Measurements from ENCODE around the gene USP46. TPM values are rescaled to one million over a fixed set of nuclear protein-coding genes. Genes with fewer than 3 reads are reported as not detected.

The USP46 gene
- total RNA-seq, 1 donor from 2014 or later, result 7.7 TPM

- peaks cover 2% of the 10 kb centered on the region for H3K36me3 Mint-ChIP-seq (ENCODE audit: low read depth)
- no peaks in the 10 kb centered on the region for H3K4me1 Mint-ChIP-seq (ENCODE audit: low read depth)
- no peaks in the 10 kb centered on the region for H3K9me3 Mint-ChIP-seq
- no peak overlapping the region for H3K27ac Mint-ChIP-seq
- H3K4me3 Mint-ChIP-seq (ENCODE audit: low read depth), result no peak overlapping the region
- DNase-seq (ENCODE audit: low spot score), result no peak
- no peaks in the 10 kb centered on the region for H3K27me3 Mint-ChIP-seq (ENCODE audit: low read depth)
- intact Hi-C loops (cut with micrococcal nuclease), result no loop called here
Measured at GRCh38 chr4:52628974-52629373, 30.1 kb downstream of the USP46 start.

DNA sequence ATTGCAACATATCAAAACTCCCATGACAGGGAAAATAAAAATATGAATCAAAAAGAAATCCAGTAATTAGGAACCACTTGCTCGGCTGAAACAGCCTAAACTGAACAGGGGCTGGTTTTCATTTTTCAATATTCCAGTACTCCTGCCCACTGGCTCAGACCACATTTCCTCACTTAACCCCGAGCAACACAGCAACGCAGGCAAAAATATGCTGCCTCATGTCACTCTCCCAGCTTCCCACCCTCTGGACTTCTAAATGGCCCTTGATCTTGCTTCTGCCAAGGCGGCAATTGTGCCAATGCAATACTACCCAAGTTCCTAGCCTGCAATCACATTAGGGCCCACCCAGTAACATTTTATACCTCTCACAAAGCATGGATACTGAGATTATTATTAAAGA is 30.6 kb downstream of the USP46 start:
- no peak overlapping the region for H3K4me3 Mint-ChIP-seq (ENCODE audit: low read depth)
- no peaks in the 10 kb centered on the region for H3K27me3 Mint-ChIP-seq (ENCODE audit: low read depth)
- H3K36me3 Mint-ChIP-seq (ENCODE audit: low read depth), result peaks cover 2% of the 10 kb centered on the region
- no peaks in the 10 kb centered on the region for H3K9me3 Mint-ChIP-seq
- H3K4me1 Mint-ChIP-seq (ENCODE audit: low read depth), result no peaks in the 10 kb centered on the region
- intact Hi-C loops (cut with micrococcal nuclease), result no loop called here
- no peak for DNase-seq (ENCODE audit: low spot score)
- no peak overlapping the region for H3K27ac Mint-ChIP-seq

DNA sequence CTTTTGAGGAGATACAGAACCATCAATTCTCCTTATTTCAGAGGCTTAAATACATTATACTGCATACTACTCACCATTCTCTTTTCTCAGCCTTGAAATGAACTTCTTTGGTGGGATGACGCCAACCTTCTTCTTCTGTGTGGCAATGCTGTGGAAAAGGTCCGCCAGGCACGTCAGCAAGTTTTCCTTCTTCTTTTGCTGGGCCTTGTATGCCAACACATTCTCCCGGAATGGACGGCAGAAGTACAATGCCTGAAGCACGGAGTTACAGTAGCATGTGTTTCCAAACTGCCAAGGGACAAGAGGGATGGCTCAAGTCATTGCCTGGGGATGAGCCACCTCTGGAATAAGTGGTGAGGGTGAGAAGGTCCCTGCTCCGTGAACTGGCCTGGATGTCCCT is 31.2 kb downstream of the USP46 start:
- no peak overlapping the region for H3K27ac Mint-ChIP-seq
- peaks cover 4% of the 10 kb centered on the region for H3K36me3 Mint-ChIP-seq (ENCODE audit: low read depth)
- H3K4me1 Mint-ChIP-seq (ENCODE audit: low read depth), result no peaks in the 10 kb centered on the region
- H3K27me3 Mint-ChIP-seq (ENCODE audit: low read depth), result no peaks in the 10 kb centered on the region
- no peak for DNase-seq (ENCODE audit: low spot score)
- intact Hi-C loops (cut with micrococcal nuclease), result no loop called here
- no peaks in the 10 kb centered on the region for H3K9me3 Mint-ChIP-seq
- no peak overlapping the region for H3K4me3 Mint-ChIP-seq (ENCODE audit: low read depth)

DNA sequence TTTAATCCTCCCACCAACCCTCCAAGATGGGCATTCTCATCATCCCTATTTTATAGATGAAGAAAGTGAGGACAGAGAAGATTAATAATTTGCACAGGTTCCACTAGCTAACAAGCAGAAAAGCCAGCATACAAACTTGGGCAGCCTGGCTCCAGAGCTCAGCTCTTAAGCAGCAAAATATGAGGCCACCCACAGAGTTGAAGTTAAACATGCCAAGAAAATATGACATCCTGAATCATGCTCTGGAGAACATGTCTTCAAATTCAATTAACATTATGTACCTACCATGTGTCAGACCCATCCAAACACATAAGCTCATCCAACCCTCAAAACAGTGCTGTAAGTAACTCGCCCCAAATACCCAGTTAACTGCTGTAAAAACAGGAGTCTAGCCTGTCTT is 33.9 kb downstream of the USP46 start:
- DNase-seq (ENCODE audit: low spot score), result no peak
- Mint-ChIP-seq H3K27me3 (ENCODE audit: low read depth) (no peaks in the 10 kb centered on the region), H3K4me1 (ENCODE audit: low read depth) (no peaks in the 10 kb centered on the region), H3K9me3 (no peaks in the 10 kb centered on the region), H3K36me3 (ENCODE audit: low read depth) (peaks cover 5% of the 10 kb centered on the region), H3K27ac (no peak overlapping the region), H3K4me3 (ENCODE audit: low read depth) (no peak overlapping the region)
- intact Hi-C loops (cut with micrococcal nuclease), result no loop called here

DNA sequence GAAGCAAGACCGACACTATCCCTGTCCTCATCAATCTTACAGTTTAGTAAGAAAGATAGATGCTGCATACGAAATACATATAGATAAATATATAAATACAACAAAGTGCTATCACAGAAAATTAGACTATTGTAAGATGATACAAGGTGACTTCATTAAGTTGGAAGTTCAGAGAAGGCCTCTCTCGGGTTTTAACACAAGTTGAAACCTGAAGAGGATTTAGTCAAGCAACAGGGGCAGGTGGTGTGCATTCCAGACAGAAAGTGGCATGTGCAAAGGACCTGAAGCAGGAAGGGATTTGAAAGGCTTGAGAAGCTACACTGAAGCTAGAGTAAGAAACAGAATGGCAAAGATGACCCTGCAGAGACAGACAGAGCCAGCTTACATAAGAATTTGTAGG is 36.5 kb downstream of the USP46 start:
- Mint-ChIP-seq H3K4me3 (ENCODE audit: low read depth) (no peak overlapping the region), H3K36me3 (ENCODE audit: low read depth) (peaks cover 5% of the 10 kb centered on the region), H3K27me3 (ENCODE audit: low read depth) (no peaks in the 10 kb centered on the region), H3K4me1 (ENCODE audit: low read depth) (peaks cover 2% of the 10 kb centered on the region), H3K27ac (no peak overlapping the region), H3K9me3 (no peaks in the 10 kb centered on the region)
- intact Hi-C loops (cut with micrococcal nuclease), result no loop called here
- DNase-seq (ENCODE audit: low spot score), result no peak

GRCh38 chr4:52621567-52621966 is 37.5 kb downstream of the USP46 start:
- peaks cover 5% of the 10 kb centered on the region for H3K36me3 Mint-ChIP-seq (ENCODE audit: low read depth)
- DNase-seq (ENCODE audit: low spot score), result no peak
- H3K27me3 Mint-ChIP-seq (ENCODE audit: low read depth), result no peaks in the 10 kb centered on the region
- H3K4me3 Mint-ChIP-seq (ENCODE audit: low read depth), result no peak overlapping the region
- H3K9me3 Mint-ChIP-seq, result no peaks in the 10 kb centered on the region
- no peak overlapping the region for H3K27ac Mint-ChIP-seq
- H3K4me1 Mint-ChIP-seq (ENCODE audit: low read depth), result peaks cover 7% of the 10 kb centered on the region
- intact Hi-C loops (cut with micrococcal nuclease), result no loop called here

GRCh38 chr4:52619591-52619931 is 39.5 kb downstream of the USP46 start:
- H3K4me1 Mint-ChIP-seq (ENCODE audit: low read depth), result peaks cover 11% of the 10 kb centered on the region
- H3K4me3 Mint-ChIP-seq (ENCODE audit: low read depth), result no peak overlapping the region
- peaks cover 5% of the 10 kb centered on the region for H3K36me3 Mint-ChIP-seq (ENCODE audit: low read depth)
- H3K9me3 Mint-ChIP-seq, result no peaks in the 10 kb centered on the region
- no peak for DNase-seq (ENCODE audit: low spot score)
- H3K27ac Mint-ChIP-seq, result no peak overlapping the region
- H3K27me3 Mint-ChIP-seq (ENCODE audit: low read depth), result no peaks in the 10 kb centered on the region
- intact Hi-C loops (cut with micrococcal nuclease), result no loop called here

DNA sequence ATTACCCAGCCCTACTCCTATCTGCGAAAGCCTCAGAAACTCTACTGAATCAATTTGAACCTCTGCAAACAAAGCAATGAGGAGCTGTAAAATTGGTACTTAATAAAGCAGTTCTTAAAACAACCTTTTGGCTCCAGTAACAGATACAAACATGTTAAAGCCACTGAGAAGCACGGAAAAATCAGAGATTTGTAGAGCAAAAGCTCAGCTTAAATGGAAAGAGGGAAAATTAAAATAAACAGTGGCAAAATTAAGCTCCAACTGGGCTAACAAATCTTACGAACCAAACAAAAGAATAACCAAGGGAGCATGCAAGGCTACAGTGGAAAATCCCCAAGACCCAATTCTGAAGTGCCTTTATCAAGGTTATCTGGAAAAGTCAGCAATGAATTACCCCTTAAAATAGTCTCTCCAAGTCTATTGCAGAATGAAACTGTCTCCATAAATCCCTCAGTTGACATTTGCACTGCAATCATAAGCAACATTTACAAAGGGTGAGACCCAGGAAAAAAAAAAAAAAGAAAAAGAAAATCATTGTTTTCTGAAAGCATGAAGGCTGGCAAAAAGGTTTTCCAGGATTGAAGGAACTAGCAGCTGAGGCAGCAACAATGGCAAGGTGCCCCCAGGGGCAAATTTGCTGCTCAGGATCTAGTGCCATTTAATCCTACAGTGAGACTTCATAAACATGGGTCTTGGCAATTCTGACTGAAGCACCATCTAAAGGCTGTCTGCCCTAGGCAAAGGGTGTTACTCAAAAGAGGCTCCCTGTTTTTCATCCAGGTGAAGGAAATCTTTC is 40.1 kb downstream of the USP46 start:
- Mint-ChIP-seq H3K4me1 (ENCODE audit: low read depth) (peaks cover 11% of the 10 kb centered on the region), H3K27me3 (ENCODE audit: low read depth) (no peaks in the 10 kb centered on the region), H3K4me3 (ENCODE audit: low read depth) (no peak overlapping the region), H3K9me3 (no peaks in the 10 kb centered on the region), H3K36me3 (ENCODE audit: low read depth) (peaks cover 3% of the 10 kb centered on the region), H3K27ac (no peak overlapping the region)
- intact Hi-C loops (cut with micrococcal nuclease), result no loop called here
- no peak for DNase-seq (ENCODE audit: low spot score)

DNA sequence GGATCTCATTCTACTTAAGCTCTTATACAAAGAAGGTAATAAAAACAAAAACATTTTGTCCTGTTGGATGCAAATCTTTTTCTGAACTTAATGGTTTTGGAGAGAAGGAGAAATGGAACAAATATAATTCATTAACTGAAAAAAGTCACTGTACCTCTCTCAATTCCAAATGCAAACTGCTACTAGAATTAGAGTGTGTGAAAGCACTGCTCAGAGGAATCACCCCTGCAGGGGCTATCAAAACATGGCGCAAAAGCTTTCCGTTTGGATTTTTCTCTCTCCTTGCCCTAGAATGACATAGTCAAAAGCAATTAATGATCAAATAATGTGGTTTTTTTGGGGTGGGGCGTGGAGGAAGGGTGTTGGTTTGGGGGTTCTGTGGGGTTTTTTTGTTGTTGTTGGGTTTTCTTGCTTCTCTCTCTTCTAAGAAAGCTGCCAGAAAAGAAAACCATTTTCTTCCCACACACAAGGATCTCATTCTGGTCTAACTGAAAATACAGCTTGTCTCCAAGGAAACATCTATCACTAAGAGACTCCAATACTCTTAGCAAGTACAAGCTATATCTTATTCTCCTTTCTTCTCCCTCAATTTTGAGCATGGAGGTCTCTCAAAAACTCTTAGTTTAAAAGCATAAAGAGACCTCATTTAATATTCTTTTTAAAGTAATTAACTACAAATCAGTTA is 41.6 kb downstream of the USP46 start:
- Mint-ChIP-seq H3K27ac (no peak overlapping the region), H3K4me1 (ENCODE audit: low read depth) (peaks cover 11% of the 10 kb centered on the region), H3K4me3 (ENCODE audit: low read depth) (no peak overlapping the region), H3K27me3 (ENCODE audit: low read depth) (no peaks in the 10 kb centered on the region), H3K9me3 (no peaks in the 10 kb centered on the region), H3K36me3 (ENCODE audit: low read depth) (peaks cover 3% of the 10 kb centered on the region)
- intact Hi-C loops (cut with micrococcal nuclease), result no loop called here
- no peak for DNase-seq (ENCODE audit: low spot score)

DNA sequence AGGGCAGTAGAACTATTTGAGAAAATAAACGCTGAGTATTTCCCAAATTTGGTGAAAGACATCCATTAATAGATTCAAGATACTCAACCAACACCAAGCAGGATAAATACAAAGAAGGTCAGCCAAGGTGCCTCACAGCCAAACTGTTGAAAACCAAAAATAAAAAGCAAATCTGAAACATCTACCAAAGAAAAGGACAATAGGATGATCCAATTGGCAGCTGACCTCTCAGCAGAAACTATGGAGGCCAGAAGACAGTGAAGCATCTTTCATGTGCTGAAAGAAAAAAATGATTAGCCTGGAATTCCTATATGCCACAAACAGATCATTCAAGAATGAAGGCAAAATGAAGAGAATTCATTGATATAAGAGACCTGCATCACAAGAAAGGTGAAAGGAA is 44.9 kb downstream of the USP46 start:
- Mint-ChIP-seq H3K27ac (no peak overlapping the region), H3K4me3 (ENCODE audit: low read depth) (no peak overlapping the region), H3K9me3 (no peaks in the 10 kb centered on the region), H3K4me1 (ENCODE audit: low read depth) (peaks cover 11% of the 10 kb centered on the region), H3K36me3 (ENCODE audit: low read depth) (peaks cover 12% of the 10 kb centered on the region), H3K27me3 (ENCODE audit: low read depth) (no peaks in the 10 kb centered on the region)
- no peak for DNase-seq (ENCODE audit: low spot score)
- intact Hi-C loops (cut with micrococcal nuclease), result no loop called here

DNA sequence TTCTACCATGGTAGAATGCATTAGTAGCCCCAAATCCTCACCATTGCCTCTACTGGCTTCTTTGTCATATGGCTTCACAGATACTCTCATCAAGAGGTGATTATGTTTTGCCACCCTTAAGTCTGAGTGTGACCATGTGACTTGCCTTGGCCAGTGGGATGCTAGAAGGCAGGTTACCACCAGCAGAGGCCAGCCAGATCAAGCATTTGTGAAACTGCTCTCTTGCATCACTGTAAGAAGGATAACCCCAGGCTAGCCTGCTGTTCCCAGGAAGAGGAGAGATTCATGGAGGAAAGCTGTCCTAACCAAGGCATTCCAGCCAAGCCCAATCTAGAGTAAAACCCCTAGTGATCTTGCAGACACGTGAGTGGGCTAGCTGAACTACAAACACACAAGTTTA is 46.8 kb downstream of the USP46 start:
- H3K4me1 Mint-ChIP-seq (ENCODE audit: low read depth), result peaks cover 6% of the 10 kb centered on the region
- H3K36me3 Mint-ChIP-seq (ENCODE audit: low read depth), result peaks cover 15% of the 10 kb centered on the region
- no peaks in the 10 kb centered on the region for H3K27me3 Mint-ChIP-seq (ENCODE audit: low read depth)
- intact Hi-C loops (cut with micrococcal nuclease), result no loop called here
- no peak for DNase-seq (ENCODE audit: low spot score)
- H3K9me3 Mint-ChIP-seq, result no peaks in the 10 kb centered on the region
- no peak overlapping the region for H3K27ac Mint-ChIP-seq
- no peak overlapping the region for H3K4me3 Mint-ChIP-seq (ENCODE audit: low read depth)

DNA sequence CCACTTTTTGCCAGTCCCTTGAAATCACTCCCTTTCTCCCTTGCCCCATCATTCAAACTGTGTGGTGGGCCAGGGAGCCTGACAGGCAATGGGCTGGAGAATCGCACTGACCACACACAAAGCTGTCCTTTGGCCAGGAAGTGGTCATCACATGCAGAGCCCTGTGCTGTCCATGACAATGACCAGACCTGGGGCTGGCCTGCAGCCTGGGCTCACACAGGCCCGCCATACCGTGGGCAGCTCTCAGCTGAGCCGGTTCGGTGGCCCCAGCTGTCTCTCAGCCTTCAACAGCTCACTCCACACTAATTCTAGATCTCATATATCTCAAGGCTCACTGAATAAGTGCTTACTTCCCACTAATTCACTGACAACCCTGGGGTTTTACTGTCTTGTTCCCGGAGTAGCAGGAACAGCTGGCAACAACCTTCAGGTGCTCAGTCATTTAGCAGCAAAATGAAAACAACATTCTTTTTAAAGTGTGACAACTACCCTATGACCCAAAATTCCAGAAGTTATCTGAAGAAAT is 48.0 kb downstream of the USP46 start:
- H3K36me3 Mint-ChIP-seq (ENCODE audit: low read depth), result peaks cover 17% of the 10 kb centered on the region
- no peak for DNase-seq (ENCODE audit: low spot score)
- H3K27me3 Mint-ChIP-seq (ENCODE audit: low read depth), result no peaks in the 10 kb centered on the region

GRCh38 chr4:52606726-52607125 is 52.4 kb downstream of the USP46 start:
- Mint-ChIP-seq H3K9me3 (no peaks in the 10 kb centered on the region), H3K27ac (no peak overlapping the region), H3K27me3 (ENCODE audit: low read depth) (no peaks in the 10 kb centered on the region), H3K4me3 (ENCODE audit: low read depth) (no peak overlapping the region), H3K36me3 (ENCODE audit: low read depth) (peaks cover 16% of the 10 kb centered on the region), H3K4me1 (ENCODE audit: low read depth) (no peaks in the 10 kb centered on the region)
- no peak for DNase-seq (ENCODE audit: low spot score)
- intact Hi-C loops (cut with micrococcal nuclease), result no loop called here

More for the DNA sequence above, 48.0 kb downstream of the USP46 start:
- H3K9me3 Mint-ChIP-seq, result no peaks in the 10 kb centered on the region
- no peaks in the 10 kb centered on the region for H3K4me1 Mint-ChIP-seq (ENCODE audit: low read depth)
- no peak overlapping the region for H3K27ac Mint-ChIP-seq
- intact Hi-C loops (cut with micrococcal nuclease), result no loop called here
- no peak overlapping the region for H3K4me3 Mint-ChIP-seq (ENCODE audit: low read depth)

Measured in activated T-helper 2 cell treated with anti-CD3 and anti-CD28 coated beads, Interferon-gamma antibody, Interleukin-2, Interleukin-4, amounts not matched to agents 10 μg/mL and 5 μg/mL and 100 μg/mL, durations not matched to agents 14 hours and 24 hours and 36 hours (primary cell).